DND-41 (cell line): Measurements from ENCODE around the gene LUZP1.

Source experiments
- EZH2 ChIP-seq: IDR thresholded peaks from 3 replicates; pipeline ENCODE4 v1.6.1; 2012; ENCODE audit warnings: borderline replicate concordance, low read depth, mild to moderate bottlenecking, moderate library complexity, low read length, inconsistent platforms; ENCODE audit not compliant: severe bottlenecking
- TF ChIP-seq, protein P1 (sequence below): IDR thresholded peaks from 2 replicates; pipeline ENCODE4 v1.5.1; 2012; ENCODE audit warnings: borderline replicate concordance, low read length, moderate library complexity, mild to moderate bottlenecking; ENCODE audit not compliant: poor library complexity, severe bottlenecking; ENCODE audit errors: extremely low read depth

- TF ChIP-seq, protein P1, sequence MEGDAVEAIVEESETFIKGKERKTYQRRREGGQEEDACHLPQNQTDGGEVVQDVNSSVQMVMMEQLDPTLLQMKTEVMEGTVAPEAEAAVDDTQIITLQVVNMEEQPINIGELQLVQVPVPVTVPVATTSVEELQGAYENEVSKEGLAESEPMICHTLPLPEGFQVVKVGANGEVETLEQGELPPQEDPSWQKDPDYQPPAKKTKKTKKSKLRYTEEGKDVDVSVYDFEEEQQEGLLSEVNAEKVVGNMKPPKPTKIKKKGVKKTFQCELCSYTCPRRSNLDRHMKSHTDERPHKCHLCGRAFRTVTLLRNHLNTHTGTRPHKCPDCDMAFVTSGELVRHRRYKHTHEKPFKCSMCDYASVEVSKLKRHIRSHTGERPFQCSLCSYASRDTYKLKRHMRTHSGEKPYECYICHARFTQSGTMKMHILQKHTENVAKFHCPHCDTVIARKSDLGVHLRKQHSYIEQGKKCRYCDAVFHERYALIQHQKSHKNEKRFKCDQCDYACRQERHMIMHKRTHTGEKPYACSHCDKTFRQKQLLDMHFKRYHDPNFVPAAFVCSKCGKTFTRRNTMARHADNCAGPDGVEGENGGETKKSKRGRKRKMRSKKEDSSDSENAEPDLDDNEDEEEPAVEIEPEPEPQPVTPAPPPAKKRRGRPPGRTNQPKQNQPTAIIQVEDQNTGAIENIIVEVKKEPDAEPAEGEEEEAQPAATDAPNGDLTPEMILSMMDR: no peak
- no peak for TF ChIP-seq EZH2
These were observed 77.1 kb downstream of the LUZP1 start for GRCh38 chr1:23091545-23091944.
